Measurements from ENCODE around the gene STK24. TPM values are rescaled to one million over a fixed set of nuclear protein-coding genes. Genes with fewer than 3 reads are reported as not detected.

The STK24 gene
- total RNA-seq, 1 donor from 2014 or later = 139 TPM

GRCh38 chr13:98507282-98507797 lies 69.6 kb downstream of the STK24 start:
- intact Hi-C loops (cut with micrococcal nuclease) = no loop called here
- no peak overlapping the region for H3K4me3 Mint-ChIP-seq
- no peaks in the 10 kb centered on the region for H3K27me3 Mint-ChIP-seq (ENCODE audit: insufficient read depth)
- no peak for DNase-seq (ENCODE audit: low spot score)
- H3K9me3 Mint-ChIP-seq = no peaks in the 10 kb centered on the region
- peaks cover 31% of the 10 kb centered on the region for H3K36me3 Mint-ChIP-seq (ENCODE audit: low read depth)
- no peak overlapping the region for H3K27ac Mint-ChIP-seq
- H3K4me1 Mint-ChIP-seq (ENCODE audit: low read depth) = peaks cover 77% of the 10 kb centered on the region

GRCh38 chr13:98506728-98507230 lies 70.1 kb downstream of the STK24 start:
- H3K27ac Mint-ChIP-seq = no peak overlapping the region
- H3K4me1 Mint-ChIP-seq (ENCODE audit: low read depth) = peaks cover 78% of the 10 kb centered on the region
- no peak overlapping the region for H3K4me3 Mint-ChIP-seq
- intact Hi-C loops (cut with micrococcal nuclease) = no loop called here
- H3K9me3 Mint-ChIP-seq = no peaks in the 10 kb centered on the region
- no peak for DNase-seq (ENCODE audit: low spot score)
- no peaks in the 10 kb centered on the region for H3K27me3 Mint-ChIP-seq (ENCODE audit: insufficient read depth)
- H3K36me3 Mint-ChIP-seq (ENCODE audit: low read depth) = peaks cover 30% of the 10 kb centered on the region

GRCh38 chr13:98506322-98506721 lies 70.6 kb downstream of the STK24 start:
- Mint-ChIP-seq H3K4me3 (no peak overlapping the region), H3K9me3 (no peaks in the 10 kb centered on the region), H3K4me1 (ENCODE audit: low read depth) (peaks cover 75% of the 10 kb centered on the region), H3K27ac (no peak overlapping the region), H3K36me3 (ENCODE audit: low read depth) (peaks cover 30% of the 10 kb centered on the region), H3K27me3 (ENCODE audit: insufficient read depth) (no peaks in the 10 kb centered on the region)
- no peak for DNase-seq (ENCODE audit: low spot score)
- intact Hi-C loops (cut with micrococcal nuclease) = no loop called here

- no peak overlapping the region for H3K27ac Mint-ChIP-seq
- peaks cover 71% of the 10 kb centered on the region for H3K4me1 Mint-ChIP-seq (ENCODE audit: low read depth)
- no peak for DNase-seq (ENCODE audit: low spot score)
- H3K36me3 Mint-ChIP-seq (ENCODE audit: low read depth) = peaks cover 28% of the 10 kb centered on the region
- H3K4me3 Mint-ChIP-seq = no peak overlapping the region
- intact Hi-C loops (cut with micrococcal nuclease) = no loop called here
- H3K27me3 Mint-ChIP-seq (ENCODE audit: insufficient read depth) = no peaks in the 10 kb centered on the region
- no peaks in the 10 kb centered on the region for H3K9me3 Mint-ChIP-seq
These were observed 71.7 kb downstream of the STK24 start for GRCh38 chr13:98505217-98505616.

GRCh38 chr13:98504371-98504963 lies 72.4 kb downstream of the STK24 start:
- Mint-ChIP-seq H3K27ac (peak overlapping the region; percentile 16), H3K27me3 (ENCODE audit: insufficient read depth) (no peaks in the 10 kb centered on the region), H3K36me3 (ENCODE audit: low read depth) (peaks cover 29% of the 10 kb centered on the region), H3K4me1 (ENCODE audit: low read depth) (peaks cover 66% of the 10 kb centered on the region), H3K4me3 (no peak overlapping the region), H3K9me3 (no peaks in the 10 kb centered on the region)
- peak; percentile 27 for DNase-seq (ENCODE audit: low spot score)
- intact Hi-C loops (cut with micrococcal nuclease) = loop anchor here (1.0 kb wide), 2 partner anchors 11 to 28 kb away; no protein-coding TSS in a partner anchor

- Mint-ChIP-seq H3K4me1 (ENCODE audit: low read depth) (peaks cover 61% of the 10 kb centered on the region), H3K4me3 (no peak overlapping the region), H3K36me3 (ENCODE audit: low read depth) (peaks cover 30% of the 10 kb centered on the region), H3K9me3 (no peaks in the 10 kb centered on the region), H3K27me3 (ENCODE audit: insufficient read depth) (no peaks in the 10 kb centered on the region), H3K27ac (peak overlapping the region; percentile 9)
- intact Hi-C loops (cut with micrococcal nuclease) = loop anchor here (1.0 kb wide), 2 partner anchors 11 to 28 kb away; no protein-coding TSS in a partner anchor
- no peak for DNase-seq (ENCODE audit: low spot score)
These were observed 72.9 kb downstream of the STK24 start for GRCh38 chr13:98504029-98504351.

GRCh38 chr13:98503175-98504028 lies 73.5 kb downstream of the STK24 start:
- no peak for DNase-seq (ENCODE audit: low spot score)
- intact Hi-C loops (cut with micrococcal nuclease) = loop anchor here (1.0 kb wide), 2 partner anchors 12 to 27 kb away; no protein-coding TSS in a partner anchor
- peaks cover 30% of the 10 kb centered on the region for H3K36me3 Mint-ChIP-seq (ENCODE audit: low read depth)
- no peak overlapping the region for H3K27ac Mint-ChIP-seq
- no peaks in the 10 kb centered on the region for H3K9me3 Mint-ChIP-seq
- H3K4me1 Mint-ChIP-seq (ENCODE audit: low read depth) = peaks cover 55% of the 10 kb centered on the region
- H3K4me3 Mint-ChIP-seq = no peak overlapping the region
- no peaks in the 10 kb centered on the region for H3K27me3 Mint-ChIP-seq (ENCODE audit: insufficient read depth)

- H3K4me1 Mint-ChIP-seq (ENCODE audit: low read depth) = peaks cover 60% of the 10 kb centered on the region
- intact Hi-C loops (cut with micrococcal nuclease) = no loop called here
- H3K27ac Mint-ChIP-seq = no peak overlapping the region
- no peaks in the 10 kb centered on the region for H3K9me3 Mint-ChIP-seq
- peaks cover 38% of the 10 kb centered on the region for H3K36me3 Mint-ChIP-seq (ENCODE audit: low read depth)
- H3K4me3 Mint-ChIP-seq = no peak overlapping the region
- DNase-seq (ENCODE audit: low spot score) = no peak
- H3K27me3 Mint-ChIP-seq (ENCODE audit: insufficient read depth) = no peaks in the 10 kb centered on the region
These were observed 75.9 kb downstream of the STK24 start for GRCh38 chr13:98500963-98501421.

- Mint-ChIP-seq H3K9me3 (no peaks in the 10 kb centered on the region), H3K4me3 (no peak overlapping the region), H3K27ac (peak overlapping the region; percentile 44), H3K27me3 (ENCODE audit: insufficient read depth) (no peaks in the 10 kb centered on the region), H3K36me3 (ENCODE audit: low read depth) (peaks cover 25% of the 10 kb centered on the region), H3K4me1 (ENCODE audit: low read depth) (peaks cover 38% of the 10 kb centered on the region)
- intact Hi-C loops (cut with micrococcal nuclease) = no loop called here
- no peak for DNase-seq (ENCODE audit: low spot score)
These were observed 79.9 kb downstream of the STK24 start for GRCh38 chr13:98496966-98497365.

- peaks cover 40% of the 10 kb centered on the region for H3K4me1 Mint-ChIP-seq (ENCODE audit: low read depth)
- no peaks in the 10 kb centered on the region for H3K27me3 Mint-ChIP-seq (ENCODE audit: insufficient read depth)
- H3K27ac Mint-ChIP-seq = no peak overlapping the region
- peaks cover 24% of the 10 kb centered on the region for H3K36me3 Mint-ChIP-seq (ENCODE audit: low read depth)
- no peak for DNase-seq (ENCODE audit: low spot score)
- H3K9me3 Mint-ChIP-seq = no peaks in the 10 kb centered on the region
- no peak overlapping the region for H3K4me3 Mint-ChIP-seq
- intact Hi-C loops (cut with micrococcal nuclease) = no loop called here
These were observed 80.5 kb downstream of the STK24 start for GRCh38 chr13:98496479-98496791.

GRCh38 chr13:98495627-98496478 lies 81.1 kb downstream of the STK24 start:
- H3K36me3 Mint-ChIP-seq (ENCODE audit: low read depth) = peaks cover 24% of the 10 kb centered on the region
- peaks cover 44% of the 10 kb centered on the region for H3K4me1 Mint-ChIP-seq (ENCODE audit: low read depth)
- intact Hi-C loops (cut with micrococcal nuclease) = no loop called here
- no peak overlapping the region for H3K27ac Mint-ChIP-seq
- H3K4me3 Mint-ChIP-seq = no peak overlapping the region
- no peak for DNase-seq (ENCODE audit: low spot score)
- H3K27me3 Mint-ChIP-seq (ENCODE audit: insufficient read depth) = no peaks in the 10 kb centered on the region
- H3K9me3 Mint-ChIP-seq = no peaks in the 10 kb centered on the region

GRCh38 chr13:98494769-98495168 lies 82.1 kb downstream of the STK24 start:
- Mint-ChIP-seq H3K9me3 (no peaks in the 10 kb centered on the region), H3K4me3 (no peak overlapping the region), H3K36me3 (ENCODE audit: low read depth) (peaks cover 20% of the 10 kb centered on the region), H3K4me1 (ENCODE audit: low read depth) (peaks cover 37% of the 10 kb centered on the region), H3K27me3 (ENCODE audit: insufficient read depth) (no peaks in the 10 kb centered on the region), H3K27ac (no peak overlapping the region)
- intact Hi-C loops (cut with micrococcal nuclease) = no loop called here
- no peak for DNase-seq (ENCODE audit: low spot score)
